Posterior vena cava (tissue), 2 donors: Measurements from ENCODE around the gene ZBTB6. TPM values are rescaled to one million over a fixed set of nuclear protein-coding genes. Genes with fewer than 3 reads are reported as not detected.
A peak's percentile ranks its signal among the peaks of the same experiment; 100 is the strongest.
"Not testable (repeated sequence)": the region's sequence is repeated elsewhere in the genome, so short reads cannot be mapped to it uniquely, and the experiment has no call there.

ENCODE experiments used
- DNase-seq: peaks from one replicate; pipeline ENCODE4 v3.0.0-alpha.2; 2020; ENCODE audit warnings: low spot score
- intact Hi-C, 2 donors: fragments of 100-400 bp; cut with DNase I; formaldehyde crosslinking; loops; one replicate each; pipeline versions ENCODE4 v1.14.1 to v1.14.2; 2022 to 2023
- total RNA-seq, 2 donors: library from RNA; stranded (reverse); fragmentation: NEBNext Ultra II Directional; extraction: Animal tissue kit (Norgen Biotek cat#: 25700); gene quantifications; one replicate each; pipeline ENCODE4 v1.2.1, GENCODE V29; 2021
- donor health status: DM: yes; HTN: yes; CAD: no.
- donor health status: DM: yes; HTN: yes; CAD: no.

Gene ZBTB6
- total RNA-seq, 2 donors from 2014 or later = 7.7 to 9.0 TPM

- no peak for DNase-seq
- intact Hi-C loops = no loop called here
Measured at GRCh38 chr9:122930541-122931225, 17.6 kb upstream of the ZBTB6 start.

- intact Hi-C loops = no loop called here
- DNase-seq = no peak
Measured at GRCh38 chr9:122929796-122930354, 16.8 kb upstream of the ZBTB6 start.

GRCh38 chr9:122923947-122924346 is 10.8 kb upstream of the ZBTB6 start:
- no peak for DNase-seq
- intact Hi-C loops = no loop called here

GRCh38 chr9:122922713-122923112 is 9.6 kb upstream of the ZBTB6 start:
- DNase-seq = no peak
- intact Hi-C loops = no loop called here

- DNase-seq = no peak
- intact Hi-C loops = no loop called here
Measured at GRCh38 chr9:122918310-122918709, 5.2 kb upstream of the ZBTB6 start.

GRCh38 chr9:122912671-122912963 is 506 bp downstream of the ZBTB6 start:
- no peak for DNase-seq
- intact Hi-C loops = no loop called here

GRCh38 chr9:122906122-122906521 is 7.0 kb downstream of the ZBTB6 start:
- DNase-seq, intact Hi-C loops: not testable (repeated sequence)

GRCh38 chr9:122904823-122905710 is 8.1 kb downstream of the ZBTB6 start, which contains the start of gene RC3H2:
TSS of gene RC3H2 (minus strand) at chr9:122905359. CDS start at chr9:122897509, 7,850 bp downstream.
- peak; percentile 99 for DNase-seq
- intact Hi-C loops = no loop called here

- intact Hi-C loops = no loop called here
- DNase-seq = no peak
Measured at GRCh38 chr9:122904466-122904822, 8.7 kb downstream of the ZBTB6 start.

- intact Hi-C loops = no loop called here
- no peak for DNase-seq
Measured at GRCh38 chr9:122900791-122901190, 12.3 kb downstream of the ZBTB6 start.

- intact Hi-C loops = no loop called here
- DNase-seq = no peak
Measured at GRCh38 chr9:122897969-122898368, 15.2 kb downstream of the ZBTB6 start.

- intact Hi-C loops = no loop called here
- no peak for DNase-seq
Measured at GRCh38 chr9:122888480-122888879, 24.6 kb downstream of the ZBTB6 start.

- intact Hi-C loops = no loop called here
- DNase-seq = no peak
Measured at GRCh38 chr9:122883125-122883524, 30.0 kb downstream of the ZBTB6 start.

- intact Hi-C loops = no loop called here
- DNase-seq = no peak
Measured at GRCh38 chr9:122879443-122879842, 33.7 kb downstream of the ZBTB6 start.

- DNase-seq = no peak
- intact Hi-C loops = no loop called here
Measured at GRCh38 chr9:122875523-122875922, 37.6 kb downstream of the ZBTB6 start.

- intact Hi-C loops, DNase-seq: not testable (repeated sequence)
Measured at GRCh38 chr9:122867276-122867675, 45.8 kb downstream of the ZBTB6 start.

GRCh38 chr9:122866079-122866478 is 47.0 kb downstream of the ZBTB6 start:
- intact Hi-C loops = no loop called here
- DNase-seq = no peak

GRCh38 chr9:122865300-122865699 is 47.8 kb downstream of the ZBTB6 start:
- intact Hi-C loops = no loop called here
- no peak for DNase-seq

- no peak for DNase-seq
- intact Hi-C loops = no loop called here
Measured at GRCh38 chr9:122863407-122863806, 49.7 kb downstream of the ZBTB6 start.

GRCh38 chr9:122860319-122861142 is 52.6 kb downstream of the ZBTB6 start:
- no peak for DNase-seq
- intact Hi-C loops = no loop called here
